ENCODE measurements around the gene PSMB5.

The PSMB5 gene

DNA sequence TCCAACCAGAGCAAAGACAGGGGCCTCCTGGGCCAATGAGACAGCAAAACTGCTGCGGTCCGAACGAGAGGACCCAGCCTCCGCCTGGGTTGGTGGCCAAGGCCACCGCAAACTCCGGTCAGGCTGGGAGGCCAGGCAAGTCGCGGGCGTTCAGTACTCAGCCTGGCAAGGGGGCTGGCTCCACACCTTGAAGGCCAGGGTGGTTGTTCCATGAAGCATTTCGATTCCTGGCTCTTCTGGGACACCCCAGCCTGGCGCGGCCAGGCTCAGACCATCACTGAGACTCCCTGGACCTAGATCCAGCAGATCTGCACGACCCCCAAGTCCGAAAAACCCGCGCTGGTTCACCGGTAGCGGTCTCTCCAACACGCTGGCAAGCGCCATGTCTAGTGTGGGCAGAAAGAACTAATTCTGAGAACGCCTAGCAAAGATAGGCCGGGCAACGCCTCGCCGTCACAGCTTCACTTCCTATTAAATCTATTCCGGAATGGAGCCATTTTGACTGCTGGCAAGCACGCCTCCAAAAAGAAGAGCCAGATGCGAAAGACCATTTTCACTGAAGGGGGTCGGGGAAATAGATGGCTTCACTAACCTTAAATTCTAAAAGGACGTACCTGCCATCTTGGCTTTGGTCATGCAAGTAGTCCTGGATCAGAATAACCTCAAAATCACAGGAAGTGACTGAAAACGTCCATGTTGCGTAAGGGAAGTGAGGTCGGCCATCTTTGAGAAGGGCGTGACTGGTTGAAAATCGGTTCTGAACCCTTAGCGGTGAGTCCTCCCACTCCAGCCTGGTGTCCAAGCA is at the start of gene PSMB5:
TSS of gene PSMB5 (minus strand) at position 403 of the 805 bp plus-strand sequence. CDS start at position 384, 19 bp downstream.
- H3K36me3 ChIP-seq (ENCODE audit: insufficient read depth, low read depth, low read length): peaks cover 35% of the 10 kb centered on the region
- peak within 1 kb of the TSS; percentile 95 for H3K27ac ChIP-seq (ENCODE audit: low read length)
- no peaks in the 10 kb centered on the region for H3K9me3 ChIP-seq (ENCODE audit: insufficient read depth, low read depth, low read length)
- peak within 1 kb of the TSS; percentile 80 for H3K4me3 ChIP-seq (ENCODE audit: low read length)
- H3K9ac ChIP-seq (ENCODE audit: low read depth, low read length): peak within 1 kb of the TSS; percentile 99
- peaks cover 5% of the 10 kb centered on the region; the same call in 1 of the 2 replicates for H3K4me1 ChIP-seq (ENCODE audit: insufficient read depth, low read length)
- H3K27me3 ChIP-seq (ENCODE audit: insufficient read depth, low read length): no peaks in the 10 kb centered on the region

DNA sequence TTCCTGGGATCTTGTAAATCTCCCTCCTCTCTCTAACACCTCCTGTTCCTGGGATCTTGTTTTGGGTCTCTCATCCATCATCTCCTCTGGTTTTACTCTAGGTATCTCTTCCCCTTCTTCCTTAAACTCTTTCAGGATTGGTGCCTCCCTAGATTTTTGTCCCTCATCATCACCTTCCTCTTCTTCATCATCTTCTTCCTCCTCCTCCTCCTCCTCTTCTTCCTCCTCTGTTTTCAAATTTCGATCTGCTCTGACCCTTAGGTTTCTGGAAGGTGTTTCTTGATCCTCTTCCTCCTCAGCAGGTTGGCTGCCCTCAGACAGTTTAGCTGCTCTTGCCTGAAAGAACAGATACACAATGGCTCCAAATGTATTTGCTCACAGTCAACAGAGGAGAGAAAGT is 45.8 kb upstream of the PSMB5 start:
- peaks cover 99% of the 10 kb centered on the region for H3K36me3 ChIP-seq (ENCODE audit: insufficient read depth, low read depth, low read length)
- no peak overlapping the region for H3K27ac ChIP-seq (ENCODE audit: low read length)
- H3K4me1 ChIP-seq (ENCODE audit: insufficient read depth, low read length): no peaks in the 10 kb centered on the region; the same call in 1 of the 2 replicates
- H3K9ac ChIP-seq (ENCODE audit: low read depth, low read length): no peak overlapping the region
- no peaks in the 10 kb centered on the region for H3K9me3 ChIP-seq (ENCODE audit: insufficient read depth, low read depth, low read length)
- H3K4me3 ChIP-seq (ENCODE audit: low read length): no peak overlapping the region
- H3K27me3 ChIP-seq (ENCODE audit: insufficient read depth, low read length): no peaks in the 10 kb centered on the region

DNA sequence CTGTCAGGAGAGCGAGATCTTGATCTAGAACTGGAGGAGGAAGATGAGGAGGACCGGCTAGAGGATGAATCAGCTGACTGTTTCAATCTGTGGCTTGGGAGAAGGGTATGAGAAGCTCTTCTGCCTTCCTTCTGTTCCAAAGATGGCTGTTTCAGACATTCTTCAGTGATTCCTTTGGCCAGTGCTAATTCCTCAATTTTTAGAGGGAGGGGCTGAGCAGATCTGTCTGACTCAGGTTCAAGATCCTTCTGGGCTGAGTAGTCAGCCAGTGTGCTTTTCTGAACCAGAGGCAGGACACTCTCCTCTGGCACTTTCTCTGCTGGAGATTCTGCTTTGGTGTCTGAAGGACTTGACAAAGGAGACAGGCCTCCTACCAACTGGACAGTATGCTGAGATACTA is 45.0 kb upstream of the PSMB5 start:
- Histone ChIP-seq H3K4me3 (ENCODE audit: low read length) (no peak overlapping the region), H3K4me1 (ENCODE audit: insufficient read depth, low read length) (no peaks in the 10 kb centered on the region; the same call in 1 of the 2 replicates), H3K36me3 (ENCODE audit: insufficient read depth, low read depth, low read length) (peaks cover 99% of the 10 kb centered on the region), H3K9ac (ENCODE audit: low read depth, low read length) (no peak overlapping the region), H3K9me3 (ENCODE audit: insufficient read depth, low read depth, low read length) (no peaks in the 10 kb centered on the region), H3K27me3 (ENCODE audit: insufficient read depth, low read length) (no peaks in the 10 kb centered on the region), H3K27ac (ENCODE audit: low read length) (no peak overlapping the region)

DNA sequence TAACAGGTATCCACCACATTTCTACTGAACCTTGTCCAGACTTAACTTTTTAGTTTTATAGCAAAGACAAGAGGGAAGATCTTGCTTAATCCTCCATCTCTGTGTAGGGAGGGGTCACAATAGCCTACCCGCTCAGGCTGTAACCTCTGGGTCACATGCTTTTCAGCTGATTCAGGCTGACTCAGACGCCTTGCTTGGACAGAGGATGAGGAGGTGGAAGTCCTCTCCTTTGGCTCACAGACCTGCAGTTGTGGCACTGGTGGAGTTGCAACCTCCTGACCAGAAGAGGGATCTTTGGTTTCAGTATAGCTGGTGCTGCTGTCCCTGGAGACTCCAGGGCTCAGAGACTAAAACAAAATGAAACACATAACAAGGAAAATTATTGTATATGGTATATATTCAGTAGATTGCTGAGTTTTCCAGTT is 44.0 kb upstream of the PSMB5 start:
- no peak overlapping the region for H3K27ac ChIP-seq (ENCODE audit: low read length)
- no peak overlapping the region for H3K4me3 ChIP-seq (ENCODE audit: low read length)
- no peaks in the 10 kb centered on the region; the same call in 1 of the 2 replicates for H3K4me1 ChIP-seq (ENCODE audit: insufficient read depth, low read length)
- peaks cover 99% of the 10 kb centered on the region for H3K36me3 ChIP-seq (ENCODE audit: insufficient read depth, low read depth, low read length)
- H3K9ac ChIP-seq (ENCODE audit: low read depth, low read length): no peak overlapping the region
- H3K9me3 ChIP-seq (ENCODE audit: insufficient read depth, low read depth, low read length): no peaks in the 10 kb centered on the region
- no peaks in the 10 kb centered on the region for H3K27me3 ChIP-seq (ENCODE audit: insufficient read depth, low read length)

DNA sequence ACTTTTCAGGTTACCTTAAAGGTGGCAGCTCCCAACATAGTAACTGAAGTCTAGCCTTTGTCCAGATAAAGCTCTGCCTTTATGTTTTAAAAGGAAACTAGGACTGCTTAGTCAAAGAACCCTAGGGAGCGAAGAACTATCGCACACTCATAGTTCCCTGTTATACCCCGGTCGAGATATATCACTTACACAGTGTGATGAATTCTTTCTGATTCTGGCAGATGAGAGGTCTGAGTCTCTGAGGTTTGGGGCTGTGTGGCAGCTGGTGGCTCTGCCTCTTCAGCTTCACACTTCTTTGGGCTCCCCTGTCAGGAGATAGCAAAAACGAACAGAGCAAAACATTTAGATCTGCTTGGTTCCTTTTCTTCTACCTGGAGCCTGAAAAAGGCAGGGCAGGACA is 43.3 kb upstream of the PSMB5 start:
- Histone ChIP-seq H3K4me3 (ENCODE audit: low read length) (no peak overlapping the region), H3K27me3 (ENCODE audit: insufficient read depth, low read length) (no peaks in the 10 kb centered on the region), H3K36me3 (ENCODE audit: insufficient read depth, low read depth, low read length) (peaks cover 96% of the 10 kb centered on the region), H3K27ac (ENCODE audit: low read length) (no peak overlapping the region), H3K4me1 (ENCODE audit: insufficient read depth, low read length) (peaks cover 1% of the 10 kb centered on the region), H3K9me3 (ENCODE audit: insufficient read depth, low read depth, low read length) (no peaks in the 10 kb centered on the region), H3K9ac (ENCODE audit: low read depth, low read length) (no peak overlapping the region)

DNA sequence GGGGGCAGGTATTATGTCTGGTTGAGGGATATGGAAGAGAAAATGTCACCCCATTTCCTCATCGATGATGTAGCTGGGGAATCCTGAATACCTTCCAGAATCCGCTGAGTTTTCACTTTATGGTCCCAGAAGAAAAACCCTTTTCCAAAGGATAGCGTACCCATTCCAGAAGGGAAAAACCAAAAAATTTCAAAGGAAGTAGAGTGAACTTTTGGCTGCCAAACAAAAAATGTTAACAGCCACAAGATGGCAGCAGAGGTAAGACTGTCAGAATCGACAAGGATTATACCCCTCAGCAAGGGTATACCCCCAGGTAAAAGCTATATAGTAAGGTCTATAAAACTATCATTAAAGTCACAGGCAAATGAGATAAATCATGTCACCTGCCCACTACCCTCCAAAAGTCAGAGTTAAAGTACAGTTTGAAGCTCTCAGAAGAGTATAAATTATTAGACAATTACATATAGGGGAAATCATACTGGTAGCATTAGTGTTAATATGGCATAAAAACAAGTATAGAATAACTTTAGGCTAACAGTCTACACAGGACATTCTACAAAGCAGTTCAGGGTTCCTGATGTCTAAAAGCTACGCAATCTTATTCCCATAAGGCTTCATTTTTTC is 42.2 kb upstream of the PSMB5 start:
- H3K36me3 ChIP-seq (ENCODE audit: insufficient read depth, low read depth, low read length): peaks cover 95% of the 10 kb centered on the region
- H3K9ac ChIP-seq (ENCODE audit: low read depth, low read length): no peak overlapping the region
- peaks cover 12% of the 10 kb centered on the region for H3K4me1 ChIP-seq (ENCODE audit: insufficient read depth, low read length)
- no peak overlapping the region for H3K27ac ChIP-seq (ENCODE audit: low read length)
- no peak overlapping the region for H3K4me3 ChIP-seq (ENCODE audit: low read length)
- no peaks in the 10 kb centered on the region for H3K9me3 ChIP-seq (ENCODE audit: insufficient read depth, low read depth, low read length)
- no peaks in the 10 kb centered on the region for H3K27me3 ChIP-seq (ENCODE audit: insufficient read depth, low read length)

DNA sequence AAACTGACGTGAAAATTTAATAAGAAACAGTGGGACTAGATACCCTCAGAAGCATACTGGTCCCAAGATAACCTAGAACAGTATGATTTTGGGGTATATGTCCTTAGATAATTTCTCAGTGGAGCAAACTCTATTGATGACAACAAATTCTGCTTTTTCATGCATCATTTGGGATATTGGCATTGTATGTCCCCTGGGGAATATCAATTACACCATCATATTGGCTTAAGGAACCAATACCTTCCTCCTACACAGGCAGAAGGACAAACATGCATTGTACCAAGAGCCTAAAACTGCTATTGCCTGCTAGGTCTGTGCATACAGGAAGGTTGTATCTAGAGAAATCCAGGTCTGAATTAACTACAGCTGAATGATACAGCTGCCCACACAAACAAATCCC is 40.2 kb upstream of the PSMB5 start:
- H3K36me3 ChIP-seq (ENCODE audit: insufficient read depth, low read depth, low read length): peaks cover 75% of the 10 kb centered on the region
- no peaks in the 10 kb centered on the region for H3K27me3 ChIP-seq (ENCODE audit: insufficient read depth, low read length)
- no peaks in the 10 kb centered on the region for H3K9me3 ChIP-seq (ENCODE audit: insufficient read depth, low read depth, low read length)
- H3K4me3 ChIP-seq (ENCODE audit: low read length): no peak overlapping the region
- H3K27ac ChIP-seq (ENCODE audit: low read length): no peak overlapping the region
- peaks cover 17% of the 10 kb centered on the region for H3K4me1 ChIP-seq (ENCODE audit: insufficient read depth, low read length)
- no peak overlapping the region for H3K9ac ChIP-seq (ENCODE audit: low read depth, low read length)

DNA sequence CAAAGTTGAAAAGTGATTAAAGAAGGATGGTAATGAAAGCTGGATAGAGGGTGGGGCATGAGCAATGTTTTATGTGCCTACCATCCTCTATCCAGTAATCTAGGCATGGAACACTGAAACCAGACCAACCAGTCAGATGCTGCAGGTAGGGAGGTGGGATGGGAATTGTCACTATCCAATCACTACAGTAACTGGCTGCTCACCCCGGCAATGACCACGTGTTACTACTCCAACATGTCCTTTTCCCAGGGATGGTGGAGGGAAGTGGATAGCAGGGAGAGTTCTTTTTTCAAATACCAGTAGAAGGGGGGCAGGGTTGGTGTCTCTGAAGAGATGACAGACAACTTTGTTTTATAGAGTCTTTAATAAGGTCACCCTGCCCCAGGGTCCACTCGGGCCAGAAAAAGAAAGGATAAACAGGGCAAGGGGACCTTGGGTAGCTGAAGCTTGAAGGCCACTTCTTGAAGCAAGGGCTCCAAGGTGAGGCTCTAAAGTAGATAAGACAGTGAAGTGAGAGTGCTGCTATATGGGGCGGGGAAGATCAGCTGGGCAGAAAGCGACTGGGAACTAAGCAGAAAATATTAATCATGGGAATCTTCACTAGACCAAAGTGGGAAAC is 37.3 kb upstream of the PSMB5 start:
- H3K9me3 ChIP-seq (ENCODE audit: insufficient read depth, low read depth, low read length): no peaks in the 10 kb centered on the region
- peak overlapping the region; percentile 98; the same call in 1 of the 2 replicates for H3K9ac ChIP-seq (ENCODE audit: low read depth, low read length)
- peaks cover 72% of the 10 kb centered on the region for H3K36me3 ChIP-seq (ENCODE audit: insufficient read depth, low read depth, low read length)
- H3K4me1 ChIP-seq (ENCODE audit: insufficient read depth, low read length): peaks cover 33% of the 10 kb centered on the region
- H3K27me3 ChIP-seq (ENCODE audit: insufficient read depth, low read length): no peaks in the 10 kb centered on the region
- H3K27ac ChIP-seq (ENCODE audit: low read length): peak overlapping the region; percentile 37
- H3K4me3 ChIP-seq (ENCODE audit: low read length): peak overlapping the region; percentile 88

DNA sequence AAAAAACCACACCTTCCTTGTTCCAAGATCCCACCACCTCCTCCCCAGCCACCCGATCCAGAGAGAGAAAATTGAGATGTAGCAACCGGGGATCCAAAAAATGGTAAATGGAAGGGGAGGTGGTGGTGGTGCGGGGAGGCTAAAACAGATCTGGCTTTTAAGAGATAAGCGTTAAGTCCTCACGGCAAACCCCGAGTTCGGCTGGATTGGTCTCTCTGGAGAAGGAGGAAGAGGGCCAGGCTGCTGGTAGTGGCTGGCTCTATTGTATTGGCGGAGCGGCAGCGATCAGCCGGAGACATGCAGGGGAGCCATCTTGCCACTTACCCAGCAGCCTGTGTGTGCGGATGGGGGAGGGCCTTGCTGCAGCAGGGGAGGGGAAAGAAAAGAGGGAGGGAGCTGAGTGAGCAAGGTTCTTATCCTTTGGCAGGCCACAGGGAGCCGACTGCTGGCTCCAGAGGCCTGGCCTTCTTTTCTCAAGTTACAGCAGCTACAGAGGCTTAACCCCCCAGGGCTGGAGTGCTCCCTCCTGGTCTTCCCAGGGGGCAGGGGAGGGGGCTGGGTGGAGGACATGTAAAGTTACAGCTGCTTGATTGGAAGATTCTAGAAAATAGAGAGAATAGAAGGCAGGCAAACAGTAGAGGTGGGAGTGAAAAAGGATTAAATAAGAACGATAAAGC is 36.7 kb upstream of the PSMB5 start:
- Histone ChIP-seq H3K4me3 (ENCODE audit: low read length) (peak overlapping the region; percentile 88), H3K36me3 (ENCODE audit: insufficient read depth, low read depth, low read length) (peaks cover 72% of the 10 kb centered on the region), H3K9ac (ENCODE audit: low read depth, low read length) (peak overlapping the region; percentile 98), H3K27ac (ENCODE audit: low read length) (peak overlapping the region; percentile 94), H3K27me3 (ENCODE audit: insufficient read depth, low read length) (no peaks in the 10 kb centered on the region), H3K9me3 (ENCODE audit: insufficient read depth, low read depth, low read length) (no peaks in the 10 kb centered on the region), H3K4me1 (ENCODE audit: insufficient read depth, low read length) (peaks cover 33% of the 10 kb centered on the region)

DNA sequence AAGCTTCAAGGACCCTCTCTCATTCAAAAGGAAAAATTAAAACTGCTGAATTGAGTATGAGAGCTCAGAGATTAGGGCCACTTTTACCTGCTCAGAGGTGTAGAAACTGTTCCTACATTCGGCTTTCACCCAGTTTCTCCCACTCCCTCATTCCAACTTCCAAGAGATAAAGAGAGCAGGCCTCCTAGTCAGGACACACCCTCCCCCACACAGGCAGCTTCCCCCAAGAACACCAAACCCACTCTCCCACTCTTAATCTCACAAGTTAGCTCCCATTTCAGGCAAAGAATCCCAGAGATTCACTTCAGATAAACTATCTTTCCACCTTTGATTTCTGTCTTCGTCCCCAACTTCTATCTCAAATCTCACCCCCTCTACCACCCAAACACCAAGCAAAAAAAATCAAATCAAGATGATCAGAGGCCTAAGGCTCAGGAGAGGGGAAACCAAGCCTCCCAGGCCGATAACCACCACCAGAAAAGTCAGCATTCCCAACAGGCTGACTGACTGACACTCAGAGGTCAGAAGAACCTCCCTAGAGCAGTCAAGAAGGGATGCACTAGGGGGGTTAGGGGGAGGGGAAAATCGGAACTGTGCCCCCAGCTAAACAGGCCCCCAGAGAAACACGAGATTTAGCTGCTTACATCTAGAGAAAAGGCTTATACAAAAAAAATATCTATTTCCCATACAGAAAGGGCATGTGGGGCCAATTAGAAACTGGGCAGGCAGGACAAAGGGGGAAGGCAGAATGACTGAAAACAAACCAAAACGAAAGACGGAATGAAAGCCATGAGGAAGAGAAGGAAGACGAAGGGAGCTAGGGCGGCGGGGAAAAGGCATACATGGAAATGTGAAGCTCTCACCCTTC is 35.8 kb upstream of the PSMB5 start:
- Histone ChIP-seq H3K27me3 (ENCODE audit: insufficient read depth, low read length) (no peaks in the 10 kb centered on the region), H3K9me3 (ENCODE audit: insufficient read depth, low read depth, low read length) (no peaks in the 10 kb centered on the region), H3K9ac (ENCODE audit: low read depth, low read length) (peak overlapping the region; percentile 98), H3K36me3 (ENCODE audit: insufficient read depth, low read depth, low read length) (peaks cover 72% of the 10 kb centered on the region), H3K27ac (ENCODE audit: low read length) (peak overlapping the region; percentile 94), H3K4me1 (ENCODE audit: insufficient read depth, low read length) (peaks cover 33% of the 10 kb centered on the region), H3K4me3 (ENCODE audit: low read length) (peak overlapping the region; percentile 88)

DNA sequence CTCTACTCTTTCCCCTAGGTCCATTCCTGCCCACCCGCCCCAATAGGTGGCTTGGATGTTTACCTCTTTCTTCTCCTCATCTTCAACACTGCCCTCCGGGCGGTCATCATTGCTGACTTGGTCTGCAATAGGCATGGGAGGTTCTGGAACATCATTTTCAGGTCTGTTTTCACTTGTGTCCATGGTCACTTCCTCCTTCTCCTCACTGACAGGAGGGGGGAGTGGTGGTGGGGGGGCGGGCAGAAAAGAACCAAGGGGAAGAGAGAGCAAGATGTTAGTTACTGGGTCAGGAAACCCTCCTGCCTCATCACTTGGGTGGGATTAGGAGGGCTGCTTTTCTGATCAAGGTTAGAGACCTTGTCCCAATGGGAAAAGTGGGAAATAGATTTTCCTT is 34.7 kb upstream of the PSMB5 start:
- H3K4me1 ChIP-seq (ENCODE audit: insufficient read depth, low read length): peaks cover 33% of the 10 kb centered on the region
- H3K27ac ChIP-seq (ENCODE audit: low read length): peak overlapping the region; percentile 48
- no peaks in the 10 kb centered on the region for H3K27me3 ChIP-seq (ENCODE audit: insufficient read depth, low read length)
- H3K9me3 ChIP-seq (ENCODE audit: insufficient read depth, low read depth, low read length): no peaks in the 10 kb centered on the region
- H3K36me3 ChIP-seq (ENCODE audit: insufficient read depth, low read depth, low read length): peaks cover 72% of the 10 kb centered on the region
- H3K4me3 ChIP-seq (ENCODE audit: low read length): peak overlapping the region; percentile 49
- H3K9ac ChIP-seq (ENCODE audit: low read depth, low read length): peak overlapping the region; percentile 43; the same call in 1 of the 2 replicates

All from iPS-20b (cell line).